Measurements from ENCODE around the gene MRPS35. TPM values are rescaled to one million over a fixed set of nuclear protein-coding genes. Genes with fewer than 3 reads are reported as not detected.

Gene MRPS35
- total and polyA plus RNA-seq, 9 donors = 23.3 to 44.4 (median 35.5) TPM

DNA sequence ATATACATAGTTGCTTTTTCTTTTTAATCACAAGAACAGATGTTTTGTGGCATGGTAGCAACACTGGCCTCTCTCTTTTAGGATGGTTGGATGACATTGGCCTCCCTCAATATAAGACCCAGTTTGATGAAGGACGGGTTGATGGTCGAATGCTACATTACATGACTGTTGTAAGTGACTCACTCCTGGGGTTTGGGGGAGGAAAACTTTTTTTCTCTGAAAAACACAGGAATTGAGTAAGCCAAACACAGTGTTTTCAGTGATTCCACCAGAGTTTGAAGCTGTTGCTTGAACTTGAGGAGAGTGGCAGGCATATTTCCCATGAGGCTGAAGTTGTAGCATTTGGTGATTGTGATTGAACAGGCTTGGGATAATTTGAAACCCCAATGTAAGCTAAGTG is 28.1 kb upstream of the MRPS35 start:
- no peaks in the 10 kb centered on the region for H3K36me3 ChIP-seq
- H3K27ac ChIP-seq = no peak overlapping the region
- WGBS, 3 donors = 91 to 95% (median 93%) methylated on average over 2 of the region's 2 CpGs
- intact Hi-C loops (cut with DNase I) = no loop called here
- no peak overlapping the region for H3K4me3 ChIP-seq
- H3K4me1 ChIP-seq (ENCODE audit: insufficient read depth) = no peaks in the 10 kb centered on the region
- H3K9me3 ChIP-seq = no peaks in the 10 kb centered on the region
- H3K27me3 ChIP-seq = no peaks in the 10 kb centered on the region
- no peak for TF ChIP-seq POLR2A (IDR thresholded peaks at IDR 0.05)
- no peak for DNase-seq

DNA sequence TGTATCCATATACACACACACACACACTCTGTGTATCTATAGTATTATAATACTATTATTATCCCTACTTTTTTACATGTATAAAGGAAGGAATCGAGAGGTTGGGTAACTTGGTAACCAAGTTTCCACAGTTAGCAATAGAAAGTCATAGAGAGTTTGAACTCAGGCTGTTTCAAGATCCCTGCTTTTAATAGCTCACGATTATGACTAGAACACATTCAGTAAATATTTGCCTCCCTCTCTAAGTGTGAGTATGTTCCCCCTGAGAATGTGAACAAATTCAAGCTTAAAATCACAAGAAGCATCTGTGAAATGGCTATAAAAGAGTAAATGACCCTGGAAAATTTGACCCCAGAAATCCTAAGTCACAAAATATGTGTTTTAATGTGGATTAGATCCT is 25.4 kb upstream of the MRPS35 start:
- intact Hi-C loops (cut with DNase I) = no loop called here
- Histone ChIP-seq H3K9me3 (no peaks in the 10 kb centered on the region), H3K27ac (no peak overlapping the region), H3K27me3 (no peaks in the 10 kb centered on the region), H3K36me3 (no peaks in the 10 kb centered on the region), H3K4me3 (no peak overlapping the region), H3K4me1 (ENCODE audit: insufficient read depth) (no peaks in the 10 kb centered on the region)
- 93 to 96% (median 96%) methylated on average over 2 of the region's 2 CpGs for WGBS, 3 donors
- TF ChIP-seq EP300 (IDR thresholded peaks at IDR 0.05) (no peak), POLR2A (IDR thresholded peaks at IDR 0.05) (no peak)
- TF ChIP-seq, protein P1, sequence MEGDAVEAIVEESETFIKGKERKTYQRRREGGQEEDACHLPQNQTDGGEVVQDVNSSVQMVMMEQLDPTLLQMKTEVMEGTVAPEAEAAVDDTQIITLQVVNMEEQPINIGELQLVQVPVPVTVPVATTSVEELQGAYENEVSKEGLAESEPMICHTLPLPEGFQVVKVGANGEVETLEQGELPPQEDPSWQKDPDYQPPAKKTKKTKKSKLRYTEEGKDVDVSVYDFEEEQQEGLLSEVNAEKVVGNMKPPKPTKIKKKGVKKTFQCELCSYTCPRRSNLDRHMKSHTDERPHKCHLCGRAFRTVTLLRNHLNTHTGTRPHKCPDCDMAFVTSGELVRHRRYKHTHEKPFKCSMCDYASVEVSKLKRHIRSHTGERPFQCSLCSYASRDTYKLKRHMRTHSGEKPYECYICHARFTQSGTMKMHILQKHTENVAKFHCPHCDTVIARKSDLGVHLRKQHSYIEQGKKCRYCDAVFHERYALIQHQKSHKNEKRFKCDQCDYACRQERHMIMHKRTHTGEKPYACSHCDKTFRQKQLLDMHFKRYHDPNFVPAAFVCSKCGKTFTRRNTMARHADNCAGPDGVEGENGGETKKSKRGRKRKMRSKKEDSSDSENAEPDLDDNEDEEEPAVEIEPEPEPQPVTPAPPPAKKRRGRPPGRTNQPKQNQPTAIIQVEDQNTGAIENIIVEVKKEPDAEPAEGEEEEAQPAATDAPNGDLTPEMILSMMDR (IDR thresholded peaks at IDR 0.05) = no peak
- no peak for DNase-seq

DNA sequence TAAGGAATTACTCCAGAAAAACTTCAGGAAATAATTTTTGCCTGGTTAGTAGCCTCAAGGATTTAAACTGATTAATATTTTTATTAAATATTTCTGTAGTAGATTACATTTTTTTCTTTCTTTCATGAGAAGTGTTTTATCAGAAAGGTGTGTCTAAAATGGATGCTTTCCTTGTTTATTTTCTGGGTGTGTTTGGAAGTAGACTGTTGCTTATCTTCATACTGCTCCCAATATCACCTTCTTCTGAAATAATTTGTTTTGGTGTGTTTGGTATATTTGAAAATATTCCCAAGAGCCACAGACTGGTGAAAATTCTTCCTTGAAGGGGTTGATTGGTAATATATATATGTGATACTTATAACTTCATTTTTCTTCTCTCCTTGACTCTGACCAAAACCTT is 24.5 kb upstream of the MRPS35 start:
- no peak for DNase-seq
- no peaks in the 10 kb centered on the region for H3K36me3 ChIP-seq
- no peaks in the 10 kb centered on the region for H3K9me3 ChIP-seq
- H3K4me3 ChIP-seq = no peak overlapping the region
- no peak overlapping the region for H3K27ac ChIP-seq
- no peaks in the 10 kb centered on the region for H3K4me1 ChIP-seq (ENCODE audit: insufficient read depth)
- TF ChIP-seq EP300 (IDR thresholded peaks at IDR 0.05) (no peak), POLR2A (IDR thresholded peaks at IDR 0.05) (no peak)
- TF ChIP-seq, protein P1 (IDR thresholded peaks at IDR 0.05) = no peak
- intact Hi-C loops (cut with DNase I) = no loop called here
- no peaks in the 10 kb centered on the region for H3K27me3 ChIP-seq

DNA sequence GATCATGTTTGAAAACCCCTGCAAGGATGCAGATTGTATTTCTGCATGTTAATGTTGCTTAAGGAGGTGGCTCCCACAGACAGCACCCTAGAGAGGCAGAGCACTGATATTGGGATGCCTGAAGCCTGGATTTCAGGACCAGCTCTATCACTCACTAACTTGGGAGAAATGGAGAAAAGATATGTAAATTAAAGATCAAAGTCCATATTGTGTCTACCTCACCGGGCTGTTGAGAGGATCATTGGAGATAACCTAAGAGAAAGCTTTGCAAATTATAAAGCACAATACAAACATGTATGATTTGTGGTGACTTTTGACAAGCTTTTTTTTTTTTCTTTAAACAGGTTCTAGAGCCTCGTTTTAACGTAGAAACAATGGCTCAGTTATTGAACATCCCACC is 22.0 kb upstream of the MRPS35 start:
- Histone ChIP-seq H3K4me3 (no peak overlapping the region), H3K27ac (no peak overlapping the region), H3K36me3 (no peaks in the 10 kb centered on the region), H3K4me1 (ENCODE audit: insufficient read depth) (no peaks in the 10 kb centered on the region), H3K27me3 (no peaks in the 10 kb centered on the region), H3K9me3 (no peaks in the 10 kb centered on the region)
- no peak for DNase-seq
- WGBS, 3 donors = 87 to 96% (median 91%) methylated on average over 3 of the region's 3 CpGs
- TF ChIP-seq EP300 (IDR thresholded peaks at IDR 0.05) = no peak
- no peak for TF ChIP-seq POLR2A (IDR thresholded peaks at IDR 0.05)
- TF ChIP-seq, protein P1 (IDR thresholded peaks at IDR 0.05) = no peak
- intact Hi-C loops (cut with DNase I) = no loop called here

DNA sequence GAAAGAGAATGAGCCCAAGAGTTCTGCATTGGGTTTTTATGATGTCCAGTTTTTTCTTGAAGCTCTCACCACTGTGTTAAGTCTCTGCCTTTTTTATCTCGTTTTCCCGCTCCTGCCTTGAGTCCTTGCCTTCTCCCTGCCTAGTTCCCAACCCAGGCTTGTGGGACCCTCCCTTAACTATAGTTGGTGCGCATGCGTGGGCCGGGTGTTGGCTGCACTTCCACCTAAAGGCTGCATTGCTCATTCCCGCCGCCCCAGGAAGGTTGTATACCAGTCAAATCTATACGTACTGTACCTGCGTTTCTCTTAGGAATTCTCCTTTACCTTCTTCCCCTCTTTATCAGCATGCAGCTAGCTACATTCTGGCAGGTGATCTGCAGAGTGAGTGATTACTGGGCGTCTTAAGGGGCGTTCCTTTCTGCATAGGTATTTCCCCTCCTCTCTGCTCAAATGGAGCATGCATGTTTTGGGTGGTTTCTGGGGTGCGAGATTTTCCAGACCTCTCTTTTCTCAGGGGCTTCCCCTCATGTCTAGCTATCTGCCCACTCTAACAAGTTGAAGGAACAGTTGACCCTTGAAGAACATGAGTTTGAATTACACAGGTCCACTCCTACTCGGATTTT is 21.0 kb upstream of the MRPS35 start:
- WGBS, 3 donors = 93% methylated on average over 13 of the region's 13 CpGs
- H3K36me3 ChIP-seq = no peaks in the 10 kb centered on the region

More for the DNA sequence above, 21.0 kb upstream of the MRPS35 start:
- H3K27ac ChIP-seq = no peak overlapping the region
- H3K27me3 ChIP-seq = no peaks in the 10 kb centered on the region
- H3K4me3 ChIP-seq = no peak overlapping the region
- no peaks in the 10 kb centered on the region for H3K9me3 ChIP-seq
- TF ChIP-seq EP300 (IDR thresholded peaks at IDR 0.05) (no peak), POLR2A (IDR thresholded peaks at IDR 0.05) (no peak)
- TF ChIP-seq, protein P1 (IDR thresholded peaks at IDR 0.05) = no peak
- intact Hi-C loops (cut with DNase I) = no loop called here
- no peaks in the 10 kb centered on the region for H3K4me1 ChIP-seq (ENCODE audit: insufficient read depth)
- DNase-seq = no peak

Measured in ovary (tissue), 9 donors.